ENCODE data around the gene TNNT1. TPM values are rescaled to one million over a fixed set of nuclear protein-coding genes. Genes with fewer than 3 reads are reported as not detected.
"Not testable (repeated sequence)": the region's sequence is repeated elsewhere in the genome, so short reads cannot be mapped to it uniquely, and the experiment has no call there.

Gene TNNT1
- polyA plus RNA-seq, 4 donors: 4.2 to 9.9 (median 5.7) TPM

DNA sequence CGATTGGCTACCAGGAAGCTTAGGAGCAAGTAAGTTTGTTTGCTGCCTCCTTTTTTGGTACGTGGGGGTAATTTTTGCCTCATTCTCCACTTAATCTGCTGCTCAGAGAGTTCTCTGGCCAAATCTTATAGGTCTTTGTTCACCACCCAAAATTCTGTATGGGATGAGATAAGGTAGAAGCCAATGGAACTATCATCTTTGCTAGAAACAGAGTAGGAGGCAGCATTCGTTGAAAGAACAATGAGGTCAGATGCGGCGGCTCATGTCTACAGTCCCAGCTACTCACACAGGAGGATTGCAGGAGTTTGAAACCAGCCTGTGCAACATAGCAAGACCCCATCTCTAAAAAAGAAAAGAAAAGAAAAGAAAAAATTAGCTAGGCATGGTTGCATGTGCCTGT lies 22.4 kb upstream of the TNNT1 start:
- DNase-seq (ENCODE audit: low read depth in 4 of 4, low spot score in 3 of 4): no peak

DNA sequence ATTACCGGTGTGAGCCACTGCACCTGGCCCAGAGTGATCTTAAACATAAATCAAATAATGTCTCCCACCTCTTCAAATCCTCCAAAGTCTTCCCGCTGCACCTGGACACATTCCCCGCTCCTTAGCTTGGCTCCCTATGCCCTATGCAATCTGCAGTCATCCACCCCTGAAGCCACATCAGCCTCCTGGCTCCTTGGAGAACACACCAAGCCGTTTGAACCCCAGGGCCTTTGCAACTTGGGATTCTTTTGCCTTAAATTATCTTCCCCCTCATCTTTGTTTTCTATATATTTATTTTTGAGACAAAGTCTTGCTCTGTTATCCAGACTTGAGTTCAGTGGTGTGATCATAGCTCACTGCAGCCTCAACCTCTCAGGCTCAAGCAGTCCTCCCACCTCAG lies 20.1 kb upstream of the TNNT1 start:
- no peak for DNase-seq (ENCODE audit: low read depth in 4 of 4, low spot score in 3 of 4)

GRCh38 chr19:55166530-55167268 lies 17.7 kb upstream of the TNNT1 start, which contains the start of gene DNAAF3:
TSS of gene DNAAF3 (minus strand) at chr19:55166613. CDS start at chr19:55166413, 200 bp downstream.
- peak; percentile 81 to 95 (median 88) for DNase-seq (ENCODE audit: low read depth in 4 of 4, low spot score in 3 of 4)

DNA sequence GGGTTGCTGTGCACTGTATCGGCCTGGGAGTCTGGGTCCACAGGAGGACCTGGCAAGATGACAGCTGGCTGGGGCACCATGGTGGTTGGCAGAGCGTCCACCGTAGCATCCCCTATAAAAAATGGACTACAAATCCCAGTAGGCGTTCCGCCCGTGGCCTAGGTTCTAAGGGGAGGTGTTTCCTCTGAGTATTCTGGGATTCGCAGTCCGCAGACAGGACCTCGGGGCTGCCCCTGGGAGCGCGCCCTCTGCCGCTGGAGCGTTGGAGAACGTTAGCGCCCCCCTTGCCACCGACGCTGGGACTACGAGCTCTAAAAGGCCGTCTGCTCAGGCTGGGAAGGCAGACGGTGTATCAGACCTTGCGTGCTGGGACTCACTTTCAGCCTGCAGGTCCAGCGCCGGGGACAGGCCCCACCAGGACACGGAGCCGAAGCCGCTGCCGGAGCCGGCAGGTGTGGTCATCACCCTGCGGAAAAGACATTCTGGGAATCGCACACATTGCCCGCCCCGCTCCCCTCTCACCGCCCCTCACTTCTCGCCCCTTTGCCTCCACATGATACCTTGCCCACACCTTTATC lies 17.0 kb upstream of the TNNT1 start:
- DNase-seq (ENCODE audit: low read depth in 4 of 4, low spot score in 3 of 4): no peak

DNA sequence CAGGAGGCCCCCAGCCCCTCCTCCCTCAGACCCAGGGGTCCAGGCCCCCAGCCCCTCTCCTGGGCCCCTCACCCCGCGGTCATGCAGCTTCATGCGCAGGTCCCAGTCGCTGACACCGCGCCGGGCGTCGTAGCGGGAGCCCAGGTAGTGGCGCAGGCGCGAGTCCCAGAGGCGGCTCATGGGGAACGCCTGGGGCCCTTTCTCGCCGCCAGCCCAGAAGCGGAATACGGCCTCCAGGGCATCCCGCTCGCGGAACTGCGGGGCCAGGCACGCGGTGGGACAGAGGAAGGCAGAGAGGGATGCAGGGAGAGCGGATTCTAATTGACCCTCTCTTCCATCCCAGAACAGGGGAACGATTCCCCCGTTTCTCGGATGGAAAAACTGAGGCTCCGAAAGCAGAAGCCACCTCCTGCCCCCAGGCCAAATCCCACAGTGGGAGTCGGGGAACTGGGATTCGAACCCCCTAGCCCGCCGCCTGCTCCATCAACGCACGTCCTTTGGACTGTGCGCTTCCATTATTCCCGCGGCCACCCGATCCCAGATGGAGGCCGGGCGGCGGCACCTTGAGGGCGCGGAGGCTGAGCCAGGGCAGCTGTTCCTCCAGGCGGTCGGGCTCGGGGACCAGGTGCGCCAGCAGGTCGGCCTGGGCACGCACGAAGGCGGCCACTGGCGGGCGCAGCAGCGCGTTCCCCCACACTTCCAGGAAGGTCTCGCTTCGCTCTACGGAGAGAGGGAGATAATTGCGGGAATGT lies 12.7 kb upstream of the TNNT1 start:
- no peak for DNase-seq (ENCODE audit: low read depth in 4 of 4, low spot score in 3 of 4)

DNA sequence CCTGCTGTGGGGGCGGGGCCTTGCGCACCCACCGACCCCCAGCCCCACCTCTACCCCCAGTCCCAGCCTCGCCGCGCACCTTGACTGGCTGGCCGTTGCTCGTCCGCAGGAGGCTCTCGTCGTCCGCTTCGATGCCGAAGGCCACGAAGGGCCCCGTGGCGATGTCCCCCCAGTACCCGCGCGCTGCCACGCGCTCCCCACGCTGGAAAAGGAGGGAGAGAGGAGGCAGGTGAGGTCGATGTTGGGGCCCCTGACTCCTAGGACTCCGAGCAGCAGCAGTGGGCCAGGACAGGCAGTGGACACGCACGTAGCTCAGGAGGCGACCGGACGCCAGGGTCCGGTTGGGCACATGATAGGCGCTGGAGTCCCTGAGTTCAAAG lies 12.0 kb upstream of the TNNT1 start:
- no peak for DNase-seq (ENCODE audit: low read depth in 4 of 4, low spot score in 3 of 4)

- DNase-seq (ENCODE audit: low read depth in 4 of 4, low spot score in 3 of 4): no peak
These were observed 11.4 kb upstream of the TNNT1 start for GRCh38 chr19:55160128-55160985.

DNA sequence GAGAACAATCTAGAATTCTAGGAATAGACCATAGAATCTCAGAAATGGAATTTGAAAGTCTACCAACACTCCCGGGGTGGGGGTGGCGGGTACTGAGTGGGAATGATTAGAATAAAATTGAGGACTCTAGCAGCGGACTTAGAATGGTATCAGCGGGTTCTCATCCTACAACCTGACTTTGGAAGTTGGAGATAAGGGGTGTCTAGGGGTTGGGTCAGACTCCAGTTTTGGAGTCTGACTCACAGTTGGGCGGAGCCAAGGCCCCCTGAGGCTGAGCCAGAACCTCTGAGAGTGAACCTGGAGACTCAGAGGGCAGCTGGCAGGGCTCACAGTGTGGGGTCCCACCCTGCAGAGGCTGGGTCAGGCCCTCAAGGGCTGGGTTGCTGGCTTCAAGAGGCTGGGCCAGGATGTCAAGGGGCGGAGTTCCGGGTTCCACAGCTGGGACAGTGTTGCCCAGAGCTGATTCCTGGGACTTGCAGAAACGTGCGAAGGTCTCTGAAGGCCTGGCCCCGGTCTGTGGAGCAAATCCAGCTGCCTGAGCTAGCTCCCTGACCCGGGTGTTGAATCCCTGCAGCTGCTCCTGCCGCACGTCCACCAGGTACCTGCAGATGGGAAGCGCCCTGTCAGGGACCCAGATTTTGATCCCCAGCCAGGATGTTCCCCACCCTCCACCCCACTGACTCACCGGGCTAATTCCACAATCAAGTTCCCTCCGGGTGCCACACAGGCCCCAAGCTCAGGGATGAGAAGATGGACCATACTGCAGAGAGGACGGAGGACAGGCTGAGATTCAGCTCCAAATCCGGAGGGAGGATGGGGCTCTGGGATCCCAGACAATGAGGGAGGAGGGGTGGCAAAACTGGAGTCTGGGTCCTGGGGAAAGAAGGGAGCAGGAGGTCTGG lies 10.1 kb upstream of the TNNT1 start:
- DNase-seq (ENCODE audit: low read depth in 4 of 4, low spot score in 3 of 4): no peak

GRCh38 chr19:55158423-55158822 lies 9.4 kb upstream of the TNNT1 start:
- no peak for DNase-seq (ENCODE audit: low read depth in 4 of 4, low spot score in 3 of 4)

DNA sequence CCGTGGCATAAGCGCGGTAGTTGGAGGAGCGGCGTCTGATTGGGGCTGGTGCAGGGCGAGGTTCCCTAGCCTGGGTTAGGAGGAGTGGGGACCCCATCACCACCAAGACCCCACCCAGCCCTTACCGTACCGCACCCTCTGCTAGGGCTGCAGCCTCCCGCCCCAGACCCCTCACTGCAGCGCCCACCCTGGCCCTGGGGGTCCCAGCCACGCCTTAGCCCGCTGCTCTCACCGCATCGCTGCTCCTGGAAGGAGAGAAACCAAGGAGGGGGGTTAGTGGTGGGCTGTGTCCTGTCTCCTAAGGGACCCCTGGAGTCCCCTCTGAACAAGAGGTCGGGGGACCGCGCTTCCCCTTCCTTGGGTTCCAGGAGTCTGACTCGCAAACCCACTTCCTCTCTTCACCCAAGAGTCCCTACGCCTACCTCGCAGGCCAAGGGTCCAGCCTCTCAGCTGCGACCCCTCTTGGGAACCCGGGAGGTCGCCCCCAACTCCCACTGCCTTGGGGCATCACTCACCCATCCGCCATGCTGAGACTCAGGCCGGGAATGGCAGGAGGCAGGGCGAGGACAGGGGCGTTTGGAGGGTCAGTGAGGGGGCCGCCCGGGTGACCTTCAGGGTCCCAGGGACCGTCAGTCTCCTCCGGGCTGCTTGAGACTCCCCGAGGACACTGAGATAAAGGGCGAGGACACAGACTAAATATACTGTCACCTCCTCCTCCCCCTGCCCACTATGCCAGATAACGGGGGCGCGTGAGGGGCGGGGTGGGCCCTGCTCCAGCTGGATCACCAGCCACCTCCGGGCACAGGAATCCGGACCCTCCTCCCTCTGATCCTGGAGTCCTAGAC lies 8.3 kb upstream of the TNNT1 start, which contains the start of gene TNNI3:
TSS of gene TNNI3 (minus strand) at position 669 of the 845 bp plus-strand sequence. CDS start at position 526, 143 bp downstream.
- DNase-seq (ENCODE audit: low read depth in 4 of 4, low spot score in 3 of 4): no peak

- DNase-seq (ENCODE audit: low read depth in 4 of 4, low spot score in 3 of 4): no peak
These were observed 7.4 kb upstream of the TNNT1 start for GRCh38 chr19:55156202-55157063.

DNA sequence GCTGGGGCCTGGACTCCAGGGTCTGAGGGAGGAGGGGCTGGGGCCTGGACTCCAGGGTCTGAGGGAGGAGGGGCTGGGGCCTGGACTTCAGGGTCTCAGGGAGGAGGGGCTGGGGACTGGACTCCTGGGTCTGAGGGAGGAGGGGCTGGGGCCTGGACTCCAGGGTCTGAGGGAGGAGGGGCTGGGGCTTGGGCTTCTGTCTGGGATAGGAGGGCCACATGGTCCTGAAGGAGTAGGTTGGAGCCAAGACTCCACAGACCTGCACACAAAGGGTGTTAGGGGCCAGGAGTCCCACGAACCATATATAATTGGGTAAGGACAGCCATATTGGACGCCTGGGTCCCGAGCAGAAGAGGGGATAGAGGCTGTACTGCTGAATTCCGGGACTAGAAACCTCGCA lies 6.8 kb upstream of the TNNT1 start:
- not testable (repeated sequence) for DNase-seq (ENCODE audit: low read depth in 4 of 4, low spot score in 3 of 4)

DNA sequence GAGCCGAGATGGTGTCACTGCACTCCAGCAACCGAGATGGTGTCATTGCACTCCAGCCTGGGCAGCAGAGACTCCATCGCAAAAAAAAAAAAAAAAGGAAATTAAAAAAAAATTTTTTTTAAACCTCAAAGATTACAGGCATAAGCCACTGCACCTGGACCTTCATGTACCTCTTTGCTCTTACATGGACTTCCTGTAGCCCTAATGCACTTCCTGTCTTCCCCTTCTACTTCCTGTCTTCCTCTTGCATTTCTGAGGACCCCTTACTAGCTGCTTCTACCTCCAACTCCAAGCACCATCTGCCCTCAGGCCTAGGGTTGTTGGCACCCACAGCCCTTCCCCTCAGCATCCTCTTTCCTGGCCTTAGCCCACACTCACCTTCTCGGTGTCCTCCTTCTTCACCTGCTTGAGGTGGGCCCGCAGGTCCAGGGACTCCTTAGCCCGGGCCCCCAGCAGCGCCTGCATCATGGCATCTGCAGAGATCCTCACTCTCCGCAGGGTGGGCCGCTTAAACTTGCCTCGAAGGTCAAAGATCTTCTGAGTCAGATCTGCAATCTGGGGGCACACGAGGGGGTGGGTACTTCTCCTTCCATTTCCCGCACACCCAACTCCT lies 4.8 kb upstream of the TNNT1 start:
- DNase-seq (ENCODE audit: low read depth in 4 of 4, low spot score in 3 of 4): no peak

GRCh38 chr19:55152017-55152416 lies 3.0 kb upstream of the TNNT1 start:
- no peak for DNase-seq (ENCODE audit: low read depth in 4 of 4, low spot score in 3 of 4)

GRCh38 chr19:55147545-55148251 lies 1.3 kb downstream of the TNNT1 start:
- no peak for DNase-seq (ENCODE audit: low read depth in 4 of 4, low spot score in 3 of 4)

- no peak for DNase-seq (ENCODE audit: low read depth in 4 of 4, low spot score in 3 of 4)
These were observed 2.2 kb downstream of the TNNT1 start for GRCh38 chr19:55146705-55147273.

Data from left renal pelvis (tissue), 4 donors.